ENCODE measurements around the gene SMOC2. TPM values are rescaled to one million over a fixed set of nuclear protein-coding genes. Genes with fewer than 3 reads are reported as not detected.

Gene SMOC2
- total and polyA plus RNA-seq, 2 of the 13 experiments (the other 11 are each of a cell fraction or from before 2014, with no cell fraction given): not detected

DNA sequence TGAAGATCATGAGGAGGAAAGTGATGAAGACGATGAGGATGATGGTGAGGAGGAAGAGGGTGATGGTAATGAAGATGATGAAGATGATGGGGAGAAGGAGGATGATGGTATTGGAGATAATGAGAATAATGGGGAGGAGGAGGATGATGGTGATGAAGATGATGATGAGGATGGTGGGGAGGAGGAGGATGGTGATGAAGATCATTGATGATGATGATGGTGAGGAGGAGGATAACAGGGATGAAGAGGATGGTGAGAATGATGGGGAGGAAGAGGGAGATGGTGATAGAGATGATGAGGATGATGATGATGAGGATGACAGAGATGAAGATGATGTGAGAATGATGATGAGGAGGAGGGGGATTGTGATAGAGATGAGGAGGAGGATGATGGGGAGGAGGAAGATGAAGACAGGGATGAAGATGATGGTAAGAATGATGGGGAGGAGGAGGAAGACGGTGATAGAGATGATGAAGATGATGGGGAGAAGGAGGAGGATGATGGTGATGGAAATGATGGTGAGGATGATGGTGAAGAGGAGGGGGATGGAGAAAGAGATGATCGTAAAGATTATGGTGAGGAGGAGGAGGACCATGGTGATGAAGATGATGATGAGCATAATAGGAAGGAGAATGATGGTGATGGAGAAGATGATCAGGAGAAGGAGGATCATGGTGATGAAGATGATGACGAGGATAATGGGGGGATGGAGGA, 273.7 kb downstream of the SMOC2 start:
- no peak for ATAC-seq
- Histone ChIP-seq H3K9ac (ENCODE audit: insufficient read depth, low read depth, low read length) (no peak overlapping the region), H3K4me2 (ENCODE audit: low read depth, low read length) (no peak overlapping the region), H4K20me1 (ENCODE audit: insufficient read depth, low read length) (no peaks in the 10 kb centered on the region), H3K79me2 (ENCODE audit: insufficient read depth, low read length) (no peaks in the 10 kb centered on the region), H2AFZ (ENCODE audit: low read length) (no peak overlapping the region), H3K27me3 (ENCODE audit: control insufficient read depth in 1 of 2, insufficient read depth in 2 of 2, low read length in 2 of 2) (peaks cover 3 to 28% of the 10 kb centered on the region in 2 experiments; a peak in 4 of 5 replicates), H3K4me1 (ENCODE audit: insufficient read depth, low read length) (no peaks in the 10 kb centered on the region), H3K9me3 (ENCODE audit: low read length) (no peaks in the 10 kb centered on the region), H3K27ac (ENCODE audit: extremely low read length, insufficient read depth, low read length) (no peak overlapping the region), H3K36me3 (replicated peaks in 1 of 2; ENCODE audit: control insufficient read depth in 1 of 2, insufficient read depth in 2 of 2, low read length in 2 of 2) (no peaks in the 10 kb centered on the region), H3K4me3 (replicated peaks in 1 of 3; ENCODE audit: insufficient read depth in 1 of 3, low read depth in 2 of 3, low read length in 3 of 3) (no peak overlapping the region)
- WGBS (ENCODE audit: low lambda C conversion rate): 2% methylated on average over 4 of the region's 4 CpGs
- in situ Hi-C loops (cut with HindIII; ENCODE audit: extremely low pct_ligation_motif_present, low pct_unique_long_range_greater_than_20kb): no loop called here
- TF ChIP-seq CREB1 (IDR thresholded peaks at IDR 0.05) (peak; percentile 82), CREB1 (CRISPR knock-in tag; IDR thresholded peaks at IDR 0.05) (no peak), FOXA1 (IDR thresholded peaks at IDR 0.05) (peak; percentile 51; the same call in 1 of the 2 replicates), FOXA1 (CRISPR knock-in tag; IDR thresholded peaks at IDR 0.05) (no peak), NFIB (CRISPR knock-in tag; IDR thresholded peaks at IDR 0.05; ENCODE audit: borderline replicate concordance) (no peak), ISX (CRISPR knock-in tag; conservative IDR thresholded peaks at IDR 0.05) (no peak), TEAD3 (CRISPR knock-in tag; optimal IDR thresholded peaks at IDR 0.05; ENCODE audit: borderline replicate concordance) (no peak), ZSCAN21 (CRISPR knock-in tag; IDR thresholded peaks at IDR 0.05; ENCODE audit: borderline replicate concordance) (no peak), LCORL (IDR thresholded peaks at IDR 0.05) (0 out of 2 replicates have a peak, but pooled peaks have one; percentile 8), LCORL (CRISPR knock-in tag; IDR thresholded peaks at IDR 0.05) (no peak)
- POLR2A ChIA-PET: no interaction called here
- no peak for FAIRE-seq
- intact Hi-C loops (cut with micrococcal nuclease; ENCODE audit: unreplicated experiment): loop anchor here (5.0 kb wide), 1 partner anchor 342 kb away; no protein-coding TSS in a partner anchor
- DNase-seq (ENCODE audit: low spot score): no peak
- BruUV-seq (replicated peaks): no TSS peak
- CTCF ChIA-PET (ENCODE audit: low intra/inter-chr PET ratio, low total read pairs): no interaction called here

All from HepG2 (cell line).